Karpas-422 (cell line): Measurements from ENCODE around the gene MRPL43. TPM values are rescaled to one million over a fixed set of nuclear protein-coding genes. Genes with fewer than 3 reads are reported as not detected.

Experiments
- DNase-seq: peaks from one replicate; pipeline ENCODE4 v3.0.0-alpha.2; 2015
- H2AFZ ChIP-seq: fragments of 200-600 bp; sonication (generic); 2 replicates; pipeline ENCODE4 v1.6.1; 2014; ENCODE audit warnings: antibody characterized with exemption, low read length, mixed read lengths
- H3K27ac ChIP-seq: fragments of 200-600 bp; sonication (generic); 2 replicates; pipeline ENCODE4 v1.5.1; 2014; ENCODE audit warnings: mild to moderate bottlenecking, low read length, moderate library complexity
- H3K27me3 ChIP-seq: fragments of 200-600 bp; sonication (generic); 2 replicates; pipeline ENCODE4 v1.6.1; 2014; ENCODE audit warnings: low read length, mixed read lengths
- H3K36me3 ChIP-seq: fragments of 200-600 bp; sonication (generic); 2 replicates; pipeline ENCODE4 v1.6.1; 2014; ENCODE audit warnings: low read length, mixed read lengths; ENCODE audit not compliant: insufficient read depth
- H3K4me1 ChIP-seq: fragments of 200-600 bp; sonication (generic); 2 replicates; pipeline ENCODE4 v1.6.1; 2014; ENCODE audit warnings: mild to moderate bottlenecking, low read length, mixed read lengths
- H3K4me2 ChIP-seq: fragments of 200-600 bp; sonication (generic); 2 replicates; pipeline ENCODE4 v1.6.1; 2014; ENCODE audit warnings: low read length, low read depth, mild to moderate bottlenecking; ENCODE audit not compliant: poor library complexity, severe bottlenecking
- H3K4me3 ChIP-seq: fragments of 200-600 bp; sonication (generic); 2 replicates; pipeline ENCODE4 v1.5.1; 2014; ENCODE audit warnings: mild to moderate bottlenecking, antibody characterized with exemption, low read length, mixed read lengths
- H3K79me2 ChIP-seq: fragments of 200-600 bp; sonication (generic); 2 replicates; pipeline ENCODE4 v1.6.1; 2014; ENCODE audit warnings: mild to moderate bottlenecking, low read length, mixed read lengths
- H3K9ac ChIP-seq: fragments of 200-600 bp; sonication (generic); 2 replicates; pipeline ENCODE4 v1.6.0; 2014; ENCODE audit warnings: low read length
- H3K9me2 ChIP-seq: fragments of 200-600 bp; sonication (generic), shearing (Covaris generic); replicated peaks from 2 replicates; pipeline ENCODE4 v1.6.0; 2014; ENCODE audit warnings: mild to moderate bottlenecking, low read length, moderate library complexity; ENCODE audit not compliant: insufficient read depth
- H3K9me3 ChIP-seq: fragments of 300-700, 200-600 bp; sonication (generic); 2 replicates; pipeline ENCODE4 v1.6.1; 2014; ENCODE audit warnings: low read length, mixed read lengths
- H4K20me1 ChIP-seq: fragments of 200-600 bp; sonication (generic); 2 replicates; pipeline ENCODE4 v1.6.1; 2014; ENCODE audit warnings: mild to moderate bottlenecking, antibody characterized with exemption, low read length, low read depth; ENCODE audit not compliant: insufficient read depth
- total RNA-seq: library from RNA; depleted of rRNA; stranded (reverse); fragments of >200 nt; shearing (Covaris generic); gene quantifications from 2 replicates; pipeline ENCODE4 v1.2.3, GENCODE V29; 2014; ENCODE audit warnings: low replicate concordance

MRPL43 gene
- total RNA-seq, 1 experiment from 2014 or later = 86.3 TPM

- no peaks in the 10 kb centered on the region for H3K36me3 ChIP-seq
- H3K9ac ChIP-seq = peak overlapping the region; percentile 61
- no peaks in the 10 kb centered on the region for H4K20me1 ChIP-seq
- H3K9me2 ChIP-seq = no peaks in the 10 kb centered on the region
- H3K27me3 ChIP-seq = no peaks in the 10 kb centered on the region
- no peaks in the 10 kb centered on the region for H3K79me2 ChIP-seq
- H3K27ac ChIP-seq = peak overlapping the region; percentile 92
- DNase-seq = no peak
- no peak overlapping the region for H2AFZ ChIP-seq
- H3K4me1 ChIP-seq = peaks cover 64% of the 10 kb centered on the region
- no peak overlapping the region; the same call in 1 of the 2 replicates for H3K4me3 ChIP-seq
- no peaks in the 10 kb centered on the region for H3K9me3 ChIP-seq
- peak overlapping the region; percentile 95 for H3K4me2 ChIP-seq
Measured at GRCh38 chr10:101015582-101015973, 28.3 kb upstream of the MRPL43 start.

GRCh38 chr10:101014966-101015581 is 27.8 kb upstream of the MRPL43 start:
- H4K20me1 ChIP-seq = no peaks in the 10 kb centered on the region
- peak overlapping the region; percentile 92 for H3K27ac ChIP-seq
- H3K79me2 ChIP-seq = no peaks in the 10 kb centered on the region
- no peaks in the 10 kb centered on the region for H3K36me3 ChIP-seq
- peak overlapping the region; percentile 14; the same call in 1 of the 2 replicates for H3K4me3 ChIP-seq
- DNase-seq = peak; percentile 72
- H3K4me1 ChIP-seq = peaks cover 64% of the 10 kb centered on the region
- H3K9ac ChIP-seq = peak overlapping the region; percentile 61
- no peaks in the 10 kb centered on the region for H3K27me3 ChIP-seq
- H3K9me2 ChIP-seq = no peaks in the 10 kb centered on the region
- peak overlapping the region; percentile 95 for H3K4me2 ChIP-seq
- H3K9me3 ChIP-seq = no peaks in the 10 kb centered on the region
- no peak overlapping the region; the same call in 1 of the 2 replicates for H2AFZ ChIP-seq

- Histone ChIP-seq H3K27ac (peak overlapping the region; percentile 92), H3K36me3 (no peaks in the 10 kb centered on the region), H3K4me2 (peak overlapping the region; percentile 95), H4K20me1 (no peaks in the 10 kb centered on the region), H3K4me1 (peaks cover 64% of the 10 kb centered on the region), H3K9me2 (no peaks in the 10 kb centered on the region), H3K9ac (peak overlapping the region; percentile 61), H3K27me3 (no peaks in the 10 kb centered on the region), H3K79me2 (no peaks in the 10 kb centered on the region), H3K4me3 (peak overlapping the region; percentile 14; the same call in 1 of the 2 replicates), H3K9me3 (no peaks in the 10 kb centered on the region), H2AFZ (no peak overlapping the region)
- DNase-seq = peak; percentile 91
Measured at GRCh38 chr10:101014230-101014884, 27.1 kb upstream of the MRPL43 start.

- peak overlapping the region; percentile 27 for H3K4me2 ChIP-seq
- no peaks in the 10 kb centered on the region for H3K27me3 ChIP-seq
- no peaks in the 10 kb centered on the region for H3K79me2 ChIP-seq
- no peak overlapping the region for H3K27ac ChIP-seq
- H3K9ac ChIP-seq = no peak overlapping the region
- H2AFZ ChIP-seq = no peak overlapping the region
- no peaks in the 10 kb centered on the region for H3K9me3 ChIP-seq
- H3K4me3 ChIP-seq = no peak overlapping the region
- no peaks in the 10 kb centered on the region for H3K9me2 ChIP-seq
- no peaks in the 10 kb centered on the region for H4K20me1 ChIP-seq
- no peaks in the 10 kb centered on the region for H3K36me3 ChIP-seq
- DNase-seq = no peak
- peaks cover 57% of the 10 kb centered on the region for H3K4me1 ChIP-seq
Measured at GRCh38 chr10:101013365-101013825, 26.1 kb upstream of the MRPL43 start.

GRCh38 chr10:101012525-101013364 is 25.4 kb upstream of the MRPL43 start:
- Histone ChIP-seq H3K79me2 (no peaks in the 10 kb centered on the region), H3K9me3 (no peaks in the 10 kb centered on the region), H3K9ac (no peak overlapping the region), H4K20me1 (no peaks in the 10 kb centered on the region), H3K4me1 (peaks cover 51% of the 10 kb centered on the region), H3K4me2 (peak overlapping the region; percentile 27), H3K27ac (no peak overlapping the region), H3K36me3 (no peaks in the 10 kb centered on the region), H2AFZ (no peak overlapping the region), H3K4me3 (no peak overlapping the region), H3K27me3 (no peaks in the 10 kb centered on the region), H3K9me2 (no peaks in the 10 kb centered on the region)
- DNase-seq = peak; percentile 92

GRCh38 chr10:101011517-101012423 is 24.5 kb upstream of the MRPL43 start:
- H3K27ac ChIP-seq = no peak overlapping the region
- H3K4me3 ChIP-seq = no peak overlapping the region
- H3K4me1 ChIP-seq = peaks cover 41% of the 10 kb centered on the region
- no peak overlapping the region for H3K9ac ChIP-seq
- no peaks in the 10 kb centered on the region for H3K27me3 ChIP-seq
- H3K9me2 ChIP-seq = no peaks in the 10 kb centered on the region
- H2AFZ ChIP-seq = no peak overlapping the region
- H3K36me3 ChIP-seq = no peaks in the 10 kb centered on the region
- H3K79me2 ChIP-seq = no peaks in the 10 kb centered on the region
- no peak overlapping the region for H3K4me2 ChIP-seq
- no peak for DNase-seq
- no peaks in the 10 kb centered on the region for H4K20me1 ChIP-seq
- H3K9me3 ChIP-seq = no peaks in the 10 kb centered on the region

GRCh38 chr10:101010329-101010728 is 23.0 kb upstream of the MRPL43 start:
- Histone ChIP-seq H3K4me2 (no peak overlapping the region), H3K4me1 (peaks cover 27% of the 10 kb centered on the region)

More at GRCh38 chr10:101010329-101010728, 23.0 kb upstream of the MRPL43 start:
- no peaks in the 10 kb centered on the region for H3K36me3 ChIP-seq
- H3K27me3 ChIP-seq = no peaks in the 10 kb centered on the region
- no peaks in the 10 kb centered on the region for H4K20me1 ChIP-seq
- no peaks in the 10 kb centered on the region for H3K79me2 ChIP-seq
- no peak for DNase-seq
- no peaks in the 10 kb centered on the region for H3K9me2 ChIP-seq
- H3K9me3 ChIP-seq = no peaks in the 10 kb centered on the region
- H3K27ac ChIP-seq = no peak overlapping the region
- no peak overlapping the region for H3K4me3 ChIP-seq
- H3K9ac ChIP-seq = no peak overlapping the region
- no peak overlapping the region for H2AFZ ChIP-seq
